MV-4-11 (cell line): ENCODE results near the gene SLC1A2.

ENCODE experiments used
- DNase-seq: peaks from one replicate; lab custom pipeline; 2025; lab: John Stamatoyannopoulos, UW

SLC1A2 gene

GRCh38 chr11:35272391-35272902 is 146.9 kb downstream of the SLC1A2 start:
- peak; percentile 98 for DNase-seq

DNA sequence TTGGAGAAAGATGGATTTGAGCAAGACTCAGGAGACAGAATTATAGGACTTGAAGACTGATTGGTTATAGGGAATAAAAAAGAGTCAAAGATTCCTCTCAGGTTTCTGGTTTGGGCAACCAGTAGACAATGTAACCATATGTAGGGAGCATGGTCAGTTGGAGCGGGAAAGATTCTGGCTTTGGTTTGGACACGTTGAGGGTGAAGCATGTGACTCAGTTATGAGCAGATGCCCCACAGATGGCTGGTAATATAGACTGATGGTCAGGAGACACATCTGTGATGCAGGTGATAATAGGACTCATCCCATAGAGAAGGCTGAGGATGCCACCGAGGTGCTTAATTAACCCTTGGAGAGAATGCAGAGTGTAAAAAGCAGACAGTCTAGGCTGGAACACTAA is 148.3 kb downstream of the SLC1A2 start:
- DNase-seq, result no peak

GRCh38 chr11:35270342-35270741 is 149.0 kb downstream of the SLC1A2 start:
- DNase-seq, result no peak

DNA sequence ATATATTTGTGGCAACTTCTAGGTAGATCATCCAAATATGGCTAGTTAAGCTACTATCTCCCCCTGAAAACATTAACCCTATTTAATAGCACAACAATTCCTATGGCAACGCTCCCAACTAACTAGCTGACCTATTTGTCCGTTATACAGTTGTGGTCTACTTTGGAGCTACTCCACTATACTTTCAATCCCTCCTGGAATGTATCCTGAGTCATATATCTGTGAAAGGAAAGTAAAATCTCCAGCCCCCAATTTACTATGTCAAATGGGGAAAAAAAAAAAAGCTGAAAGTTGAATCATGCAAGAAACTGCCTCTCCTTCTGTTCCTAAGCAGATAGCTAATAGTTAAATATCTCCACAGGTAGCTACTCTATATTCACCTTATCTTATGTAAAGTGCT is 151.9 kb downstream of the SLC1A2 start:
- DNase-seq, result no peak

GRCh38 chr11:35265755-35266454 is 153.5 kb downstream of the SLC1A2 start:
- no peak for DNase-seq

DNA sequence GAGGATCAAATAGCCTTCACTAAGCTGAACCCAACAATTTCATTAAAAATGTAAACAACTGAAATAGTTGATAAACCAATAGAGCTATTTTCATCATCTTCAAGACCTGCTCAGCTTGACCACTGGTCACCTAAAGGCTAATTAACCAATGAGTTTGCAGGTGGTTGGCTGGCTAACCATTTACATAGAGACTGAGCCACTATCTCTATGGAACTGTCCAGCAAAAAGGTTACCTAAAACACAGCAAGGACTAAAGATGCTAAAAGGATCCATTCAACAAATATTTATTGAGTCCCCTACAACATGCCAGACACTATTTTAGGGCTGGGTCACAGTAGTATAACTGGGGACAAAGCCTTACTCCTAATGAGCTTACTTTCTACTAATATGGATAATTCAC is 156.6 kb downstream of the SLC1A2 start:
- DNase-seq, result no peak

DNA sequence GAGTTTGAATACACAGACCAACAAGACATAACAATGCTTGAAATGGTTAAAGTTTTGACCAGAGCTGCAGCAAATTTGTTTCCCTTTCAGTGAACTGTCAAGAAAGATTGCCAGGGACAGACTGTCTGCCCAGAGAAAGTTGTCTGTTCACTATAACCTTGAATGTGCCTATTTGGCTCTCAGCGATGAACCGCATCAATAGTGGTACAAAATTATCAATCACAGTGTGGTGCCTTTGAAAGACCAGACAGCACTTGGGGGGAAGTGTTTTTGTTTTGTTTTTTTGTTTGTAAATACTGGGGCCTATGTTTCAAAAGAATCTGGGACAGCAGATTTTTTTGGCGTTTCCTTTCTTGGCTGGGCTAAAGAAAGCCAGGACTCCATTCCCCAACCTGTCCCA is 157.3 kb downstream of the SLC1A2 start:
- DNase-seq, result no peak

DNA sequence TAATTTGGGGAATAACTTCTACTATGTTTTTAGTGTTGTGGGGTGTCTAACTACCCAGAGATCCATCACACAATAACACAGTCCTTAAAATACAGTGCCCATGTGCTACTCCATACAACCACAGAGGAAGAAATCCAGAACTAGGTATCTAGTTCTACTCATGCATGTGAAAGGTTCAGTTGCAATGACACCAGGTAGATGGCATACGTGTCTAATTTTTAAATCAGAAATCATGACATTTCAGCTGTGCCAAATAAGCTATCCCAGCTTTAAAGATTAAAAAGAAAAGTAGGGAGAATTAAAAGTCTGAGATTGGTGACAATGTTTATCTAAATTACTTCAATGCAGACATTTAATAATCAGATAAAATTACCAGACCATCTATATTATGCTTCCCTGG is 158.2 kb downstream of the SLC1A2 start:
- no peak for DNase-seq

DNA sequence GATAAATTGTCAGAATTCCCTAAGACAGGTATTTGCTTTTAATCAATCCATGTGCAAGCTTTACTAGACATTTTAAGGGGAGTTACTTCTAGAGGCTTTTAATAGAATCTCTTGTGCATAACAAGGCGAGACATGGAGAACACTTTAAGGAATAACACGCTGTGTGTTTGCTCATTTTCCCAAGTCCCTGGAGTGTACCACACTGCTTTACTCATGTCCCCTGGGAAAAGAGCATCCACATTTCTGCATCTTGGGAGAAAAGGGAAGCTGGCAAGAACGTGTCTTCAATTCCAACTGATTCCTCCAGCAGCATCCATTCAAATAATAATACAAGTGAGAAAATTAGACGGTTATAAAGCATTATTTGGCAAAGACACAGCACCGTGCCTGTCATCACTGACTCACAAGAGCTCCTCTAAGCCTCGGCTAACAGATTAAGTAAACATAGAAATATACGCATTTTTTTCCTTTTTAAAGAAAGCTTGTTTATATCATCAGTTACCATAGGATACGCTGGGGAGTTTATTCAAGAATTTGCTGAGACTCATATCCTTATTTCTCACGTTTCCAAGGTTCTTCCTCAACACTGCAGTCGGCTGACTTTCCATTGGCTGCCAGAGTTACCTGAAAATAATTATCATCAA is 158.9 kb downstream of the SLC1A2 start:
- DNase-seq, result no peak

GRCh38 chr11:35259529-35259928 is 159.8 kb downstream of the SLC1A2 start:
- no peak for DNase-seq

DNA sequence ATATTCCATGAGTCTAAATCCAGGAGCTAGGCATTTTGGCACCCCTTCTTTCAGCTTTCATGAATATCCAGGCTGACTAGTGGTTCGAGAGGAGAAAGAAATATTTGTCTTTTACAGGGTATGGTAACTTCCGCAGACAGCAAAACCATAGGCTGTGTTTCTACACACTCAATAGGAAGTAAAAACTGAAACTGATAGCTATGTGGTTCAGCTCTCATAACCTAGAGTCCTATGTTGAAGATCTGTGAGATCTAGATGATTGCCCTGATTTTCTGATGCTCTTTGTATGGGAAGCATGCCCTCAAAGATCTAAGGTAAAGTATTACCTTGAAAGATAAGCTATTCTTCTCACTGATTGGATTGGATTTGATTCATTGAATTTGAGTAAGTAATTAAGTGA is 162.1 kb downstream of the SLC1A2 start:
- peak; percentile 72 for DNase-seq

GRCh38 chr11:35256296-35256695 is 163.1 kb downstream of the SLC1A2 start:
- no peak for DNase-seq

GRCh38 chr11:35255514-35255913 is 163.8 kb downstream of the SLC1A2 start:
- DNase-seq, result no peak

- DNase-seq, result no peak
Measured at GRCh38 chr11:35253237-35253636, 166.1 kb downstream of the SLC1A2 start.

DNA sequence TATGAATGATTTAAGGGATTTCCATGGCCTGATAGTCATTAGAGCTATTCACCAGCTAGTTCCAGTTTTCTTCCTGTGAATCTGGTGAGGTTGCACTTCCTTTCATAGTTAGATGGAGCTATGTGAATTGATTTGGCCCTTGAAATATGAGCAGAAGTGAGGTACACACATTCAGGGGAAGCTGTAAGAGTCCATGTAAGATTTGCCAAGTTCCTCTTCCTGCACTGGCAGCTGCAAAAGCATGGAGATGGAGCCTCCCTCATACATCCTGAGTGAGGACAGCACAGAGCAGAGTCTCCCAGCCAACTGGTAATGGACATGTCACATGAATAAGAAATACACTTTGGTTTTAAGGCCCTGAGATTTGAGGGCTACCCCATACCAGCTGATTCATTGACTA is 168.7 kb downstream of the SLC1A2 start:
- peak; percentile 67 for DNase-seq

GRCh38 chr11:35250192-35250591 is 169.2 kb downstream of the SLC1A2 start:
- DNase-seq, result no peak

GRCh38 chr11:35248558-35249323 is 170.6 kb downstream of the SLC1A2 start:
- DNase-seq, result no peak

- no peak for DNase-seq
Measured at GRCh38 chr11:35247863-35248262, 171.5 kb downstream of the SLC1A2 start.

DNA sequence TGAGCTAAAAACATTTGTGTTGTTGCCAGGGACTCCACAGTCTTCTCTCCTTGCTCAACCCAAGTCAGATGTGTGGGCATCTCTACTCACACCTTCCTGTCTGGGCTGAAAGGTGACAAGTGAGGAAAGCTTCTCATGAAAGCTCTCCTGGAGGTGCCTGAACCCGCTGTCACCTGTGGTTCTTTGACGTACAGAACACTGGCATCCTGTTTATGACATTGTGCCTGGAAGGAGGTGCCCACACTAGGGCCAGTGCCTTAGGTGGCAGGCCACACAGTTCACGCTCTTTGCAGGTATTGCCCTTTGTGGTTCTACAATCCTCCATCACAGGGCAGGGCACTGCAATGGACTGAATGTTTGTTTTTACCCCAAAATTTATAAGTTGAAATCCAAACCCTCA is 171.9 kb downstream of the SLC1A2 start:
- DNase-seq, result no peak

- no peak for DNase-seq
Measured at GRCh38 chr11:35246745-35247144, 172.6 kb downstream of the SLC1A2 start.

GRCh38 chr11:35245786-35246185 is 173.6 kb downstream of the SLC1A2 start:
- no peak for DNase-seq

- no peak for DNase-seq
Measured at GRCh38 chr11:35245056-35245455, 174.3 kb downstream of the SLC1A2 start.

- DNase-seq, result no peak
Measured at GRCh38 chr11:35243774-35244173, 175.6 kb downstream of the SLC1A2 start.
